ENCODE measurements around the gene SLC13A2.

Gene SLC13A2

DNA sequence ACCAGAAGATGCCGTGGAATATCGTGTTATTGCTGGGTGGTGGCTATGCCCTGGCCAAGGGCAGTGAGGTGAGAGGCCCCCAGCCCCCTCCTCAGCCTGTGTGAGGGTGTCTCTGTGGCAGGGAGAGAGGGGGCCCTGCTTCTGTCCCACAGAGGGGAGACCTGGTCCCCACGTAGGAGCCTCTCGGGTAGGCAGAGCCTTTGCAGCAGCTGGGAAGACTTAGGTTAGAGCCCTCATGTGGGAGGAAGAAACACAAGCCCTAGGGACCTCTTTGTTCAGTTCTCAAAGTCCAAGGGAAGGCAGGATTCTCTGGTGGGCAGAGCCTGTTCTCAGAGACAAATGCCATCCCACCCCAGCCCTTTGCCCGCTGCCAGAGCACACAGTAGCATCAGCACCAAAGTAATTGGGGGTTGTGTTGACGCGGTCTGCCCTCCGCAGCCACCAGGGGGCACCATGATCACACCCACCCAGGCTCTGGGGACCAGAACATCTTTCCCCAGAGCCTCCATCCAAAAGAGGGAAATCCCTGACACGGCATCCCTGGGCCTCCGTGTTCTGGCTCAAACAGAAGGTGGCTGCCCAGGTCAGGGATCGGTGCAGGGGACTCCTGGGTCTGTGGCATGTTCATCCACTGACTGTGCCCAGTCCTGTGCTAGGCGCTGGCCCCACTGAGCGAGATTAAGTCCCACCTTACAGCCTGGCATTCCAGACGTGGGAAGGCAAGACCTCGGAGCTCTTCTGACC, 21.2 kb downstream of the SLC13A2 start:
- H3K9ac ChIP-seq: no peak overlapping the region

DNA sequence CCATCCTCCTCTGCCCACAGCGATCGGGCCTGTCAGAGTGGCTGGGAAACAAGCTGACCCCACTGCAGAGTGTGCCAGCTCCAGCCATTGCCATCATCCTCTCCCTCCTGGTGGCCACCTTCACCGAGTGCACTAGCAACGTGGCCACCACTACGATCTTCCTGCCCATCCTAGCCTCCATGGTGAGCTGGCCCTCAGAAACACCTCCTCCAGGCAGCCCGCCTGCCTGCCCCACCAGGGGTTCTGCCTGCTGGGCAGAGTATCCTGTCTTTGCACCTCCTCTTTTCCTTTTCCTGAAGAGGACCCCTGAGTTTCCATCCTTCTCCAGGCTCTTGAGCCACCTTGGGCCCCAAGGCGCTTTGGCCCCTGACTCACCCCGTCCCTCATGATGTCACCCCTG, 22.2 kb downstream of the SLC13A2 start:
- Histone ChIP-seq H3K27ac (no peak overlapping the region), H3K36me3 (ENCODE audit: control insufficient read depth, insufficient read depth, low read length) (no peaks in the 10 kb centered on the region), H3K9me3 (ENCODE audit: control insufficient read depth, low read length) (no peaks in the 10 kb centered on the region), H2AFZ (no peak overlapping the region), H3K79me2 (no peaks in the 10 kb centered on the region), H3K9ac (no peak overlapping the region), H3K4me3 (ENCODE audit: low read depth, low read length) (no peak overlapping the region), H3K4me1 (no peaks in the 10 kb centered on the region), H3K27me3 (ENCODE audit: control insufficient read depth, insufficient read depth, low read length) (no peaks in the 10 kb centered on the region), H3K4me2 (ENCODE audit: low read length) (no peak overlapping the region)
- TF ChIP-seq, protein P1, sequence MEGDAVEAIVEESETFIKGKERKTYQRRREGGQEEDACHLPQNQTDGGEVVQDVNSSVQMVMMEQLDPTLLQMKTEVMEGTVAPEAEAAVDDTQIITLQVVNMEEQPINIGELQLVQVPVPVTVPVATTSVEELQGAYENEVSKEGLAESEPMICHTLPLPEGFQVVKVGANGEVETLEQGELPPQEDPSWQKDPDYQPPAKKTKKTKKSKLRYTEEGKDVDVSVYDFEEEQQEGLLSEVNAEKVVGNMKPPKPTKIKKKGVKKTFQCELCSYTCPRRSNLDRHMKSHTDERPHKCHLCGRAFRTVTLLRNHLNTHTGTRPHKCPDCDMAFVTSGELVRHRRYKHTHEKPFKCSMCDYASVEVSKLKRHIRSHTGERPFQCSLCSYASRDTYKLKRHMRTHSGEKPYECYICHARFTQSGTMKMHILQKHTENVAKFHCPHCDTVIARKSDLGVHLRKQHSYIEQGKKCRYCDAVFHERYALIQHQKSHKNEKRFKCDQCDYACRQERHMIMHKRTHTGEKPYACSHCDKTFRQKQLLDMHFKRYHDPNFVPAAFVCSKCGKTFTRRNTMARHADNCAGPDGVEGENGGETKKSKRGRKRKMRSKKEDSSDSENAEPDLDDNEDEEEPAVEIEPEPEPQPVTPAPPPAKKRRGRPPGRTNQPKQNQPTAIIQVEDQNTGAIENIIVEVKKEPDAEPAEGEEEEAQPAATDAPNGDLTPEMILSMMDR (IDR thresholded peaks at IDR 0.05): no peak

More for the DNA sequence above, 21.2 kb downstream of the SLC13A2 start:
- no peaks in the 10 kb centered on the region for H3K9me3 ChIP-seq (ENCODE audit: control insufficient read depth, low read length)
- no peak overlapping the region for H2AFZ ChIP-seq
- no peak overlapping the region for H3K4me3 ChIP-seq (ENCODE audit: low read depth, low read length)
- H3K4me1 ChIP-seq: no peaks in the 10 kb centered on the region
- no peaks in the 10 kb centered on the region for H3K79me2 ChIP-seq
- H3K4me2 ChIP-seq (ENCODE audit: low read length): no peak overlapping the region
- no peaks in the 10 kb centered on the region for H3K36me3 ChIP-seq (ENCODE audit: control insufficient read depth, insufficient read depth, low read length)
- TF ChIP-seq, protein P1 (IDR thresholded peaks at IDR 0.05): peak; percentile 96
- no peaks in the 10 kb centered on the region for H3K27me3 ChIP-seq (ENCODE audit: control insufficient read depth, insufficient read depth, low read length)
- H3K27ac ChIP-seq: no peak overlapping the region

DNA sequence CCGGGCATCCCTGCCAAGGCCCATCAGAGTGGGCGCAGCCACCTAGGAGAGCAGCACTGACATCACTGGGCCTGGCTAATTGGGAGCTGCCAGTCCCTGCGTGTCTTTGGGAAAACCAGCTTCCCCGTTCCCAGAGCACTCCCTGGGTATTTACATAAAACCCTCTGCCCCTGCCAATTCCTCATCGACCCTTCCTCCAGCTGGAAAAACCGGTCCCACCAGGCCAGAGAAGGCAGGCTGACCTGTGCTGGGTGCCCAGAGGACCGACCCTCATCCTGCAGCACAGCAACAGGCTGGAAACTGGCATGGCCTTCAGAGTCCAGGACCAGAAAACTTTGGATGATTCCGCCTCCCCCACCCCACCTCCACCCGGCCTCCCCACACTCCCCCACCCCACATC, 24.5 kb downstream of the SLC13A2 start:
- Histone ChIP-seq H2AFZ (no peak overlapping the region), H3K9me3 (ENCODE audit: control insufficient read depth, low read length) (no peaks in the 10 kb centered on the region), H3K36me3 (ENCODE audit: control insufficient read depth, insufficient read depth, low read length) (no peaks in the 10 kb centered on the region), H3K27me3 (ENCODE audit: control insufficient read depth, insufficient read depth, low read length) (no peaks in the 10 kb centered on the region), H3K27ac (no peak overlapping the region), H3K4me3 (ENCODE audit: low read depth, low read length) (no peak overlapping the region), H3K4me2 (ENCODE audit: low read length) (no peak overlapping the region), H3K79me2 (no peaks in the 10 kb centered on the region), H3K9ac (no peak overlapping the region), H3K4me1 (no peaks in the 10 kb centered on the region)
- TF ChIP-seq, protein P1 (IDR thresholded peaks at IDR 0.05): no peak

DNA sequence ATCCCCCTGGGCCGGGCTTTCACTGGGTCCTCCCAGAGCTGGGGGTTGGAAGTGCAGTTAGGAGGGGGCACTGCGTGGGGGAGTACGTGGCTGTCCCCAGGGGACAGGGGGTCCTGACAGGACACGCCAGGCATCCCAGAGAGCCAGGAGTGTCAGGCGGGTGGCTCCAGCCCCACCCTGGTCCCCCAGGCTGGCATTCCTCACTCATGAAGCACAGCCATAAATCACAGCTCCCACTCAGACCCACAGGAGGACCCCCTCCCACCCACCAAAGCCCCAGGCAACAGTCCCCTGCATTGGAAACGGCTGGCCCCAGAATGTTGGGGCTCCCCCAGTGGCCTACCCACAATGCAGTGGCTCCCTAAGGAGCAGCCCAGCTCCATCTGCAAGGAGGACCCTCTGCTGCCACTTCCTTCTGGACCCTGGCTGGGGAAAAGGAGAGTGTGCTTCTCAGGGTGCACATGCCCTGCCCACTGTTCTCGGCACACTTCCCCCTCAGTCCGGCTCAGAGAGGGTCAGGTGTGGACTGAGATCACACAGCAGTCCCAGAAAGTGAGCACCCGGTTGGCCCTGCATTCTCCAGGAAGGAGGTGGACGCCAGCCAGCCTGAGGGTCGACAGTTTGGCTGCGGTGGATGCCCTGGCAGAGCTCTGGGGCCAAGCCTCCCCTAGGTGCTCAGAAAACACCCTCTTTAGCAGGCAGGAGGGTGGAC, 25.4 kb downstream of the SLC13A2 start:
- H3K4me1 ChIP-seq: no peaks in the 10 kb centered on the region
- TF ChIP-seq, protein P1 (IDR thresholded peaks at IDR 0.05): no peak
- no peak overlapping the region for H3K4me3 ChIP-seq (ENCODE audit: low read depth, low read length)
- no peak overlapping the region for H3K4me2 ChIP-seq (ENCODE audit: low read length)
- no peak overlapping the region for H2AFZ ChIP-seq
- no peaks in the 10 kb centered on the region for H3K36me3 ChIP-seq (ENCODE audit: control insufficient read depth, insufficient read depth, low read length)
- no peaks in the 10 kb centered on the region for H3K27me3 ChIP-seq (ENCODE audit: control insufficient read depth, insufficient read depth, low read length)
- no peak overlapping the region for H3K9ac ChIP-seq
- H3K9me3 ChIP-seq (ENCODE audit: control insufficient read depth, low read length): no peaks in the 10 kb centered on the region
- H3K79me2 ChIP-seq: no peaks in the 10 kb centered on the region
- H3K27ac ChIP-seq: no peak overlapping the region

Data from parathyroid adenoma (tissue), 2 donors.